ENCODE data around the gene CC2D2A. TPM values are rescaled to one million over a fixed set of nuclear protein-coding genes. Genes with fewer than 3 reads are reported as not detected.

CC2D2A gene
- total RNA-seq, 6 donors from 2014 or later = 16.3 to 47.4 (median 25.1) TPM

GRCh38 chr4:15562623-15563022, 92.9 kb downstream of the CC2D2A start:
- Histone ChIP-seq H3K4me1 (no peaks in the 10 kb centered on the region), H3K27ac (no peak overlapping the region), H3K4me3 (no peak overlapping the region), H3K36me3 (peaks cover 4 to 66% (median 9%) of the 10 kb centered on the region in 4 donors), H3K9me3 (no peaks in the 10 kb centered on the region), H3K27me3 (no peaks in the 10 kb centered on the region)
- ATAC-seq (ENCODE audit: low FRiP score in 2 of 2) (no peak), DNase-seq (no peak)
- TF ChIP-seq POLR2A (IDR thresholded peaks at IDR 0.05) (no peak), CTCF (IDR thresholded peaks at IDR 0.05) (no peak), POLR2AphosphoS5 (IDR thresholded peaks at IDR 0.05) (no peak), EP300 (IDR thresholded peaks at IDR 0.05) (no peak)

- no peak for DNase-seq
- Histone ChIP-seq H3K9me3 (no peaks in the 10 kb centered on the region), H3K4me1 (no peaks in the 10 kb centered on the region), H3K4me3 (no peak overlapping the region), H3K27me3 (no peaks in the 10 kb centered on the region), H3K27ac (no peak overlapping the region), H3K36me3 (peaks cover 4 to 73% (median 19%) of the 10 kb centered on the region in 4 donors)
- WGBS, 2 donors = 71 to 89% methylated on average over 6 of the region's 6 CpGs
- TF ChIP-seq POLR2A (IDR thresholded peaks at IDR 0.05) (no peak), EP300 (IDR thresholded peaks at IDR 0.05) (no peak), POLR2AphosphoS5 (IDR thresholded peaks at IDR 0.05) (no peak)
- no peak for ATAC-seq (ENCODE audit: low FRiP score in 2 of 2)
These were observed 94.2 kb downstream of the CC2D2A start for GRCh38 chr4:15563871-15564270.

GRCh38 chr4:15568821-15569220, 99.1 kb downstream of the CC2D2A start:
- DNase-seq (no peak), ATAC-seq (ENCODE audit: low FRiP score in 2 of 2) (no peak)
- H3K27me3 ChIP-seq = no peaks in the 10 kb centered on the region
- H3K36me3 ChIP-seq = peaks cover 3 to 60% (median 15%) of the 10 kb centered on the region in 4 donors
- no peaks in the 10 kb centered on the region for H3K4me1 ChIP-seq
- TF ChIP-seq POLR2AphosphoS5 (IDR thresholded peaks at IDR 0.05) (no peak), POLR2A (IDR thresholded peaks at IDR 0.05) (no peak), EP300 (IDR thresholded peaks at IDR 0.05) (no peak), CTCF (IDR thresholded peaks at IDR 0.05) (no peak)
- H3K9me3 ChIP-seq = no peaks in the 10 kb centered on the region
- no peak overlapping the region for H3K4me3 ChIP-seq
- no peak overlapping the region for H3K27ac ChIP-seq

- 90 to 93% methylated on average over 5 of the region's 5 CpGs for WGBS, 2 donors
- Histone ChIP-seq H3K9me3 (no peaks in the 10 kb centered on the region), H3K27me3 (no peaks in the 10 kb centered on the region), H3K4me3 (no peak overlapping the region), H3K36me3 (peaks cover 3 to 51% (median 12%) of the 10 kb centered on the region in 4 donors), H3K27ac (no peak overlapping the region), H3K4me1 (no peaks in the 10 kb centered on the region)
- ATAC-seq (ENCODE audit: low FRiP score in 2 of 2) (no peak), DNase-seq (no peak)
- TF ChIP-seq POLR2A (IDR thresholded peaks at IDR 0.05) (no peak), CTCF (IDR thresholded peaks at IDR 0.05) (no peak), EP300 (IDR thresholded peaks at IDR 0.05) (no peak), POLR2AphosphoS5 (IDR thresholded peaks at IDR 0.05) (no peak)
These were observed 100.1 kb downstream of the CC2D2A start for GRCh38 chr4:15569746-15570145.

DNA sequence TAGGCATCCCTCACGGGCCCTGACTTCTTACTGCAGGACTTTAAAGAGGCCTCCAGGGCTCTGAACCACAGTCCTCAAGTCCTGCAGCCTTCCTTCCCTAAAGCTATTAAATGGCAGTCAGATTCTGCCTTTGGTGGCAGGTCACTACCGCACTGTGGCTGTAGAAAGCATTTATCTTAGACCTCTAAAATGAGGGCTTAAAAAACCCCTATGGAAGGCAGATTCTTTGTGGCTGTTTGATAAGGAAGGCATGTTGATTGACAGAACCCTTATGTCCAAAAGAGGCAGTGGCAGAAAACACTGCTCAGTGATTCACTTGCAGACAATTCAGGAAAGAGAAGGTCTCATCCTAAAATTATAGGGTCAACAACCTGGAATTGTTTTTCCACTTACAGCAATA, 106.3 kb downstream of the CC2D2A start:
- no peak for ATAC-seq (ENCODE audit: low FRiP score in 2 of 2)
- 73 to 83% methylated on average over 2 of the region's 2 CpGs for WGBS, 2 donors
- DNase-seq = no peak

More for the DNA sequence above, 106.3 kb downstream of the CC2D2A start:
- Histone ChIP-seq H3K4me1 (no peaks in the 10 kb centered on the region), H3K36me3 (peaks cover 0 to 12% (median 2%) of the 10 kb centered on the region in 4 donors), H3K9me3 (no peaks in the 10 kb centered on the region), H3K27me3 (no peaks in the 10 kb centered on the region), H3K27ac (no peak overlapping the region), H3K4me3 (no peak overlapping the region)
- TF ChIP-seq EP300 (IDR thresholded peaks at IDR 0.05) (no peak), POLR2A (IDR thresholded peaks at IDR 0.05) (no peak), POLR2AphosphoS5 (IDR thresholded peaks at IDR 0.05) (no peak), CTCF (IDR thresholded peaks at IDR 0.05) (no peak)
